NCI-H345 treated with DMSO at 0.1 percent for 48 hours (cell line): ENCODE data around the gene STARD9.
"Not testable (repeated sequence)": the region's sequence is repeated elsewhere in the genome, so short reads cannot be mapped to it uniquely, and the experiment has no call there.

Experiments used
- DNase-seq: peaks from one replicate; lab custom pipeline; 2025; ENCODE audit not compliant: unreplicated experiment; lab: John Stamatoyannopoulos, UW

STARD9 gene

DNA sequence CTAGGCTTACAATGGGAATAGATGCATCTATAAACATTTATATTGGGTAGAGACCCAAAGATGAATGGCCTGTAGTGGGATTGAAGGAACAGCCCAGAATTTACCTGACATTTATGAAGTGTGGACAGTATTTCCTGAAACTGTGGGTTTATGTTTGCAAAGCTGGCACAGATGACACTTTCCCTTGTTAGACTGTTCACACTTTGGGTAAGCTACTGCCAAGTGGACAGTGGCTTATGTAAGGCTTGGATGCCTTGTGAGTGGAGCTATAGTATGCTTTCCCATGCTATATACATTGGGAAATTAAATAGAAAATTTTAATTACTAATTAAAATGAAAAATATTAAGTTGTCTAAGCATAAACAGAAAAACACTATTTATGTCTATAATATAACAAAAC, 48.5 kb downstream of the STARD9 start:
- no peak for DNase-seq

- no peak for DNase-seq
These were observed 52.1 kb downstream of the STARD9 start for GRCh38 chr15:42627485-42627884.

DNA sequence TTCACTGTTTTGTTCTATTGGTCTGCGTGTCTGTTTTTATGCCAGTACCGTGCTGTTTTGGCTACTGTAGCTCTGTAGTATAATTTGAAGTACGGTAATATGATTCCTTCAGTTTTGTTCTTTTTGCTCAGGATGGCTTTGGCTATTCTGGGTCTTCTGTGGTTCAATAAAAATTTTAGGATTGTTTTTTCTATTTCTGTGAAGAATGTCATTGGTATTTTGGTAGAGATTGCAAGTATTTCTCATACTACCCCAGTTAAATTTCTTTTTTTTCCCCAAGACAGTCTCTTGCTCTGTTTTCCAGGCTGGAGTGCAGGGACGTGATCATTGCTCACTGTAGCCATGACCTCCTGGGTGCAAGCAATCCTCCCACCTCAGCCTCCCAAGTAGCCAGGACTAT, 53.4 kb downstream of the STARD9 start:
- DNase-seq = no peak

- no peak for DNase-seq
These were observed 56.8 kb downstream of the STARD9 start for GRCh38 chr15:42632105-42632675.

GRCh38 chr15:42640109-42640508, 64.7 kb downstream of the STARD9 start:
- DNase-seq = no peak

DNA sequence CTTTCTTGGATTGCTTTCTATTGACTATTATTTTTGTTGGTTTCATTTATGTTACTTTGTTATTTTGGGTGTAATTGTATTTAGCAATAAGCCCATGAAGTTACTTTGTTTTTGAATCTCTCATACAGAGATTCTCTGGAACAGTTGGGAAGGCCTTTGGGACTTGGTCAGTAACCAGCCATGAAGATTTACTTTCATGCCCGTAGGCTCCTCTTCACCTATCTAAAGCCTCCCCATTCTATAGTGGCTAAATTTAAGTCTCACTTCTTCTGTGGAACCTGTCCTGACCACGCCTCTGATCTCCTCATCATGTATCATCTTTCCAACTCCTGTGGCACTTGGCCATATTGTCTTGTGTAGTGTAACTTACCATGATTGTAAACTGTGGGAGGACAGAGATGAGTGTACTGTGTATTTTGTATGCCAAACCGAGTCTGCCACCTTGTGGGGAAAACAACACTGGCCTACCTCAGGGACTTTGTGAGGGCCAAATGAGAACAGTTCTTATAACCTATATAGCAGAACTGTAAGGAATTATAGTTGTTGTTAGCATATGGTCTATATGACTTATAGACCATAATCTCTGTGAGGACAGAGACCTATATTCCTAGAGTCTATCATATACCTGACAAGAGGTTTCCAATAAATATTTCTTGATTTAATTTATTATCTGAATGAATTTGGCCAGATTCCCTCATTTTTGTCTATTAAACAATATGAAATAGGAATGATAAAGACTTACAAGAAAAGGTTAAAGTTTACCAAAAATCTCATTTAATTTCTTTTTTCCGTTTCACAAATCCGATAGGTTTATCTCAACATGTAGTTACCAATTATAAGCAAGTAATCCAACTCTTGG, 75.0 kb downstream of the STARD9 start:
- DNase-seq = peak; percentile 10

DNA sequence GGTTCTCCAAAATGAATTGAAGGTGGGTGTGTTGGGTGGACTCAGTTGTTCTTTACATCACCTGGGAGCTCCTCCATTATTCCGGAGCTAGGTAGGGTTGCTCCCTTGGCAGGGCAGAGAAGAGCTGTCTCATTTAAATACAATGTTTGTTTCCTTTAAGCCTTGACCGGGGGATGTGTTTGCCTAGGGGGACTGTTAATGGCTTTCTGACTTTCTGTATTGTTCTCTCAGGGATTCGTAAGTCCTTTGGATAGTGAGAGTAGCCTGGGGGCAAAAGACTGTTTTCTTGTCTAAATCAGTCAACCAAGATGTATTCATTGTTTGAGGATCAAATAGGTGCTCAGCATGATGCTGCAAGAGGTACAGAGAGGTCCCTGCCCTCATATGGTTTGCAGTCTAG, 90.4 kb downstream of the STARD9 start:
- DNase-seq = no peak

DNA sequence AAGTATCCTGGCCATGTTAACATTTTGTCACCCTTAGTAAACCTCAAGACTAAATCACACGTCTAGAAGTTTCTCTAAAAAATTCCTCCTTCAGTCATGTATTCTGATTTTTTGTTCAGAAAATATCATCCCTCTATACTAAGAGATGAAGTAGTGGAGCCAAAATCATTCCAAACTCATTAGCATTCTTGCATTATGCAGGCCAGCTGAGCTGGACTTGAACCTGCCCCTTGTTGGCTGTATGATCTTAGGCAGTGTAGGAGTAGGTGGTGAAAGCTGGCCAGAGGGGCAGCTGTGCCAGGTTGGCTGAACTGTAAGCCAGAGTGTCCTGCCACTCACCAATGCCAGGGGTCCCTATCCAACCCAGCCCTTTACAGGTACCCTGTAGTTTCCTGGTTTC, 92.4 kb downstream of the STARD9 start:
- DNase-seq = no peak

DNA sequence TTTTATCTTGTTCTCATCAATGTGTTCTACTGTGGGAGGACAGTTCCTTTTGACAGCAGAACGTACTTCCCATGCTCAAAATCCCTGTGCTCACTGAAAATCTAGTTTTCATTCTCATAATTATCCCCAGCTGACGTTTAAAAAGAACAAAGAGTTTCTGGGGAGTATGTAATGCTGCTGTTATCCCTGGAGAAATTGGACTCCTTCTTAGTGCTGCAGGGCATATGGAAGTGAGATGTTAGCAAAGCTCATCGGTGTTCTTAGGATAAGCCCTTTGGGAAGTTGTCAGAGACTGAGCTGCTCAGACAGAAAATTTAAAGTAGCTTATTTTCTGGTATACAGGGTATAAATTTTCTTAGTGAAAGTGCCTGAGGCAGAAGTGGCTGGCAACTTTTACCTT, 95.0 kb downstream of the STARD9 start:
- DNase-seq = no peak

- no peak for DNase-seq
These were observed 97.0 kb downstream of the STARD9 start for GRCh38 chr15:42672444-42672843.

GRCh38 chr15:42674472-42674871, 99.1 kb downstream of the STARD9 start:
- DNase-seq = no peak

DNA sequence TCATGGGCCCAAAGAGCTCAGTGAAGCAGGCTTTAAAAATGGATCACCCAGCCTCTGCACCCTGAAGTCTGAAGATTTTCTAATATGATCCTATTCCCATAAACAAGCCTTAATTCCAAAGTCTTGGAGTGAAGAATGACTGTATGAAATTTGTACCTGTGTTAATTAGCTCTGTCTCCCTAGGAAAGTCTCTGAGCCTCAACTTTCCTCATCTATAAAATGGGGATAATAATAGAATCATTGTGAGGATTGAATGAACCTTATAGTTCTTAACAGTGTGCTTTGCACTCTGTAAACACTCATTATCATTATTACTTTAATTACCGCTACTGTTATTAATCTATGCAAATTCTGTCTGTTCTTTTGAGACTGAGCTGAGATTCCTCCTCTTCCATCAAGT, 99.6 kb downstream of the STARD9 start:
- no peak for DNase-seq

DNA sequence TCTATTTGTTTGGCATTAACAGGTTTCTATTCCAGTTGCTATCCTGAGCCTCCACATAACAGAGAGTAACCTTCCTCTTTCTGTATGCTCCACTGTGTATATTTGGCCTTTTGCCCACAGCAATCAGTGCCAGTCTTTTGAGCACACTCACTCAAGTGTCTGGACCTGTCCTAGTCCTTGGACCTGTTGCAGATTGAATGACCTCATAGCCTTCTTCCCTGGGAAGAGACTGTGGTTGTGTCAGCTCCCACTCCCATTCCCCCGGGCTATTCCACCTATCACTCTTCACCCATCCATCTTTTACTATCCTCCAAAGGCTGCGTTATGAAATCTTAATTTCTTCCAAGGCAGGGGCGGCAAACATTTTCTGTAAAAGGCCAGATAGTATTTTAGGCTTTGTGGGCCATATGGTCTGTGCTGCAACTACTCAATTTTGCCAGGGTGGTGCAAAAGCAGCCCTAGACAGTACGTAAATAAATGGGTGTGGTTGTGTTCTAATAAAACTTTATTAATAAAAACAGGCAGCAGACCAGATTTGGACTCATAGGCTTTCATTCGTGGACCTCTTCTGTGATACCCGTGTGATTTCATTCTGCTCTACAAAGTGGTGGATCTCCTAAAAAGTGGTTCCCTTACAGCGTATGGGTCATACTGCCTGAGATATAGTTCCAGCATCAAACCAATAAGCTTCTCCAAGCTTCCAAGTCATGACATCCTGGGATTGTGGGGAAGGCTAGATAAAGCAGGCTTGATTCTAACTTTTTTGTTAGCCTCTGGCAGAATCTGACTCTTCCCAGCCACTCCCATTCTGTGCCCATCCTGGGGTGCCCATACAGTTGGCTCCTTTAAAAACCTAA, 104.1 kb downstream of the STARD9 start:
- DNase-seq = no peak

GRCh38 chr15:42680142-42680482, 104.7 kb downstream of the STARD9 start:
- not testable (repeated sequence) for DNase-seq

DNA sequence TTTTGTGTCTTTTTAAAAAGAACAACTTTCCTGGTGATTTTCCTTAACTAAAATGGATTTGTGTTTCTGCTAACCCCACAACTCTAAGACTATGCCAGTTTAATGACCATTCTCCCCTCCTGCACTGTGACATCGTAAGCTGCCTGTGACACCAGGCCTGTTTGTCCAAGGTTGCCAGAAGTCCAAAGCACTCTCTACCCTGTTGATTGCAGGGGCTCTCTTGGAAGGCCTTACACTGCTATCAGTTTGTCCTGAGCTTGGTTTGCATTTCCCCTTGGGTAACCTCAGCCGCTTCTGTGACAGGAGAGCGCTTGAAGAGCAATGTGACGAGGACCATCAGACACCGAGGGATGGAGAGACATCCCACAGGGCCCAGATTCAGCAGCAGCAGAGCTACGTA, 105.7 kb downstream of the STARD9 start:
- no peak for DNase-seq

- DNase-seq = no peak
These were observed 110.9 kb downstream of the STARD9 start for GRCh38 chr15:42686281-42686680.

GRCh38 chr15:42687740-42688139, 112.3 kb downstream of the STARD9 start:
- DNase-seq = no peak

DNA sequence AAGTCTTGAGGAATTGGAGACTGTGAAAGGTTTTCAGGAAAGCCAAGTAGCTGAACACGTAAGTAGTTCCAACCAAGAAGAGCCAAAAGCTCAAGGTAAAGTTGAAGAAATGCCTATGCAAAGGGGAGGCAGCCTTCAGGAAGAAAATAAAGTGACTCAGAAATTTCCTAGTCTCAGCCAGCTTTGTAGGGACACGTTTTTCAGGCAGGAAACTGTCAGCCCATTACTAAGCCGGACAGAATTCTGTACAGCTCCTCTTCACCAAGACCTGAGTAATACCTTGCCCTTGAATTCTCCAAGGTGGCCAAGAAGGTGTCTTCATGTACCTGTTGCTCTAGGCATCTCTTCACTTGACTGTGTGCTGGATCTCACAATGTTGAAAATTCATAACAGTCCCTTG, 112.9 kb downstream of the STARD9 start:
- DNase-seq = no peak

DNA sequence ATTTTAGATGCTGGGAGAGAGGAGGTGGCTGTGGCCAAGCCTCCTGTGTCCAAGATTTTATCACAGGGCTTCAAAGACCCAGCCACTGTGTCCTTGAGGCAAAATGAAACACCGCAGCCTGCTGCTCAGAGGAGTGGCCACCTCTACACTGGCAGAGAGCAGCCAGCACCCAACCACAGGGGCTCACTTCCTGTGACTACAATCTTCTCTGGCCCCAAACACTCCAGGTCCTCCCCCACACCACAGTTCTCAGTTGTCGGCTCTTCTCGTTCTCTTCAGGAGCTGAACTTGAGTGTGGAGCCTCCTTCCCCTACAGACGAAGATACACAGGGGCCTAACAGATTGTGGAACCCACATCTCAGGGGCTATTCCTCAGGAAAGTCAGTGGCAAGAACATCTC, 115.9 kb downstream of the STARD9 start:
- no peak for DNase-seq

GRCh38 chr15:42691770-42692169, 116.4 kb downstream of the STARD9 start:
- DNase-seq = no peak

- no peak for DNase-seq
These were observed 117.1 kb downstream of the STARD9 start for GRCh38 chr15:42692536-42692935.

GRCh38 chr15:42692997-42693396, 117.6 kb downstream of the STARD9 start:
- no peak for DNase-seq
